ENCODE results near the gene AGRN. TPM values are rescaled to one million over a fixed set of nuclear protein-coding genes. Genes with fewer than 3 reads are reported as not detected.

Gene AGRN
- total RNA-seq, 1 experiment from 2014 or later = 37.8 TPM

Small RNAs within 50 kb of the gene (small RNA-seq; reads per million reads assigned to genes)
- 0 reads per million in 2 experiments for gene AL645608.3

Other genes with a start within 250 kb of the AGRN start
- gene SAMD11, start 96.2 kb upstream of the AGRN start, total RNA-seq (2014; rRNA removed; shearing (Covaris generic)) = 1.4 and 4.9 TPM in 2 replicates
- gene NOC2L, start 60.9 kb upstream of the AGRN start, total RNA-seq (2014; rRNA removed; shearing (Covaris generic)) = 98.5 and 99.0 TPM in 2 replicates
- 7.2 and 10.1 TPM in 2 replicates for gene KLHL17, start 59.5 kb upstream of the AGRN start, total RNA-seq (2014; rRNA removed; shearing (Covaris generic))
- gene PLEKHN1, start 53.6 kb upstream of the AGRN start, total RNA-seq (2014; rRNA removed; shearing (Covaris generic)) = 0.43 and 0.84 TPM in 2 replicates
- gene PERM1, start 38.0 kb upstream of the AGRN start, total RNA-seq (2014; rRNA removed; shearing (Covaris generic)) = not detected in 2 replicates
- gene HES4, start 20.0 kb upstream of the AGRN start, total RNA-seq (2014; rRNA removed; shearing (Covaris generic)) = 10.6 and 13.5 TPM in 2 replicates
- gene ISG15, start 6.6 kb upstream of the AGRN start, total RNA-seq (2014; rRNA removed; shearing (Covaris generic)) = 5.3 TPM in 2 replicates
- 0.20 TPM in 1 of 2 replicates, not detected in the other for gene RNF223, start 54.2 kb downstream of the AGRN start, total RNA-seq (2014; rRNA removed; shearing (Covaris generic))
- 3.9 and 5.5 TPM in 2 replicates for gene C1orf159, start 96.0 kb downstream of the AGRN start, total RNA-seq (2014; rRNA removed; shearing (Covaris generic))
- gene TTLL10, start 153.8 kb downstream of the AGRN start, total RNA-seq (2014; rRNA removed; shearing (Covaris generic)) = not detected in 2 replicates
- not detected in 2 replicates for gene TNFRSF18, start 186.5 kb downstream of the AGRN start, total RNA-seq (2014; rRNA removed; shearing (Covaris generic))
- not detected in 2 replicates for gene TNFRSF4, start 194.0 kb downstream of the AGRN start, total RNA-seq (2014; rRNA removed; shearing (Covaris generic))
- 81.0 and 83.6 TPM in 2 replicates for gene SDF4, start 211.9 kb downstream of the AGRN start, total RNA-seq (2014; rRNA removed; shearing (Covaris generic))
- 15.6 and 17.5 TPM in 2 replicates for gene B3GALT6, start 212.1 kb downstream of the AGRN start, total RNA-seq (2014; rRNA removed; shearing (Covaris generic))
- gene C1QTNF12, start 226.6 kb downstream of the AGRN start, total RNA-seq (2014; rRNA removed; shearing (Covaris generic)) = 1.3 TPM in 1 of 2 replicates, not detected in the other

All from NCI-H460 (cell line).